Vagina (tissue), 2 donors: Measurements from ENCODE around the gene IQSEC2. TPM values are rescaled to one million over a fixed set of nuclear protein-coding genes. Genes with fewer than 3 reads are reported as not detected.

Experiments
- DNase-seq, 2 donors: peaks; one replicate each; pipeline ENCODE4 v3.0.0-alpha.2; 2017; ENCODE audit errors: extremely low spot score in 2 of 2
- H3K27ac ChIP-seq: fragments of 200-600 bp; sonication (generic); one replicate; pipeline ENCODE4 v1.5.1; 2019
- H3K27me3 ChIP-seq: fragments of 200-600 bp; sonication (generic); one replicate; pipeline ENCODE4 v1.5.1; 2019
- H3K36me3 ChIP-seq, 2 donors: fragments of 200-600 bp; sonication (generic); one replicate each; pipeline ENCODE4 v1.5.1; 2017 to 2019
- H3K4me1 ChIP-seq: fragments of 200-600 bp; sonication (generic); one replicate; pipeline ENCODE4 v1.5.1; 2019
- H3K4me3 ChIP-seq, 2 donors: fragments of 200-600 bp; sonication (generic); 1 replicate in 1 of 2; 2 replicates in 1 of 2; pipeline ENCODE4 v1.5.1; 2016 to 2019
- H3K9me3 ChIP-seq: fragments of 200-600 bp; sonication (generic); one replicate; pipeline ENCODE4 v1.5.1; 2019
- CTCF ChIP-seq, 3 experiments: fragments of 450-650 bp in 2 of 3; fragments of 200-600 bp in 1 of 3; sonication (generic) in 1 of 3; IDR thresholded peaks; one replicate each; pipeline ENCODE4 v1.5.1; 2017 to 2019; ENCODE audit warnings: antibody characterized with exemption in 3 of 3, mild to moderate bottlenecking in 2 of 3, moderate library complexity in 2 of 3
- POLR2A ChIP-seq, 2 donors: fragments of 450-650 bp; IDR thresholded peaks; one replicate each; pipeline ENCODE4 v1.6.1; 2017; ENCODE audit warnings: antibody characterized with exemption in 2 of 2, mild to moderate bottlenecking in 2 of 2, moderate library complexity in 2 of 2
- POLR2AphosphoS5 ChIP-seq, 2 donors: sonication (generic); formaldehyde crosslinking; IDR thresholded peaks; one replicate each; pipeline ENCODE4 v1.9.0; 2017; ENCODE audit warnings: antibody characterized with exemption in 2 of 2, mild to moderate bottlenecking in 2 of 2, low read depth in 1 of 2; ENCODE audit not compliant: insufficient read depth in 1 of 2
- intact Hi-C: fragments of 100-400 bp; cut with DNase I; formaldehyde crosslinking; loops from one replicate; pipeline ENCODE4 v1.15.1; 2023
- total RNA-seq: library from RNA; depleted of rRNA; stranded (reverse); fragments of >200 nt; gene quantifications from one replicate; pipeline ENCODE4 v1.2.3, GENCODE V29; 2016

The IQSEC2 gene
- total RNA-seq, 1 donor from 2014 or later = 22.8 TPM

- H3K36me3 ChIP-seq = no peaks in the 10 kb centered on the region
Measured at GRCh38 chrX:53235566-53235965, 45.8 kb downstream of the IQSEC2 start.

GRCh38 chrX:53234484-53234883 lies 46.9 kb downstream of the IQSEC2 start:
- no peak for DNase-seq
- no peaks in the 10 kb centered on the region for H3K9me3 ChIP-seq
- intact Hi-C loops = no loop called here
- H3K27ac ChIP-seq = no peak overlapping the region
- no peaks in the 10 kb centered on the region for H3K36me3 ChIP-seq
- TF ChIP-seq CTCF (IDR thresholded peaks at IDR 0.05) (no peak), POLR2AphosphoS5 (IDR thresholded peaks at IDR 0.05; ENCODE audit: insufficient read depth in 1 of 2, low read depth in 1 of 2) (no peak), POLR2A (IDR thresholded peaks at IDR 0.05) (no peak)
- no peaks in the 10 kb centered on the region for H3K27me3 ChIP-seq
- no peaks in the 10 kb centered on the region for H3K4me1 ChIP-seq
- H3K4me3 ChIP-seq = no peak overlapping the region

More at GRCh38 chrX:53235566-53235965, 45.8 kb downstream of the IQSEC2 start:
- DNase-seq = no peak
- Histone ChIP-seq H3K4me3 (no peak overlapping the region), H3K4me1 (no peaks in the 10 kb centered on the region), H3K27me3 (no peaks in the 10 kb centered on the region), H3K27ac (no peak overlapping the region), H3K9me3 (no peaks in the 10 kb centered on the region)
- intact Hi-C loops = no loop called here
- no peak for TF ChIP-seq POLR2A (IDR thresholded peaks at IDR 0.05)
- TF ChIP-seq CTCF (IDR thresholded peaks at IDR 0.05) = no peak
- no peak for TF ChIP-seq POLR2AphosphoS5 (IDR thresholded peaks at IDR 0.05; ENCODE audit: insufficient read depth in 1 of 2, low read depth in 1 of 2)

- H3K9me3 ChIP-seq = no peaks in the 10 kb centered on the region
- no peaks in the 10 kb centered on the region for H3K36me3 ChIP-seq
- no peak overlapping the region for H3K27ac ChIP-seq
- H3K4me3 ChIP-seq = no peak overlapping the region
- intact Hi-C loops = no loop called here
- TF ChIP-seq CTCF (IDR thresholded peaks at IDR 0.05) (no peak), POLR2AphosphoS5 (IDR thresholded peaks at IDR 0.05; ENCODE audit: insufficient read depth in 1 of 2, low read depth in 1 of 2) (no peak), POLR2A (IDR thresholded peaks at IDR 0.05) (no peak)
- H3K27me3 ChIP-seq = no peaks in the 10 kb centered on the region
- no peak for DNase-seq
- no peaks in the 10 kb centered on the region for H3K4me1 ChIP-seq
Measured at GRCh38 chrX:53233536-53233935, 47.8 kb downstream of the IQSEC2 start.

- peaks cover 7% of the 10 kb centered on the region for H3K4me1 ChIP-seq
- no peak overlapping the region for H3K4me3 ChIP-seq
- TF ChIP-seq POLR2A (IDR thresholded peaks at IDR 0.05) = no peak
- no peak for TF ChIP-seq CTCF (IDR thresholded peaks at IDR 0.05)
- no peak for TF ChIP-seq POLR2AphosphoS5 (IDR thresholded peaks at IDR 0.05; ENCODE audit: insufficient read depth in 1 of 2, low read depth in 1 of 2)
- no peaks in the 10 kb centered on the region for H3K9me3 ChIP-seq
- H3K27ac ChIP-seq = no peak overlapping the region
- H3K36me3 ChIP-seq = no peaks in the 10 kb centered on the region
- H3K27me3 ChIP-seq = no peaks in the 10 kb centered on the region
- no peak for DNase-seq
- intact Hi-C loops = no loop called here
Measured at GRCh38 chrX:53230116-53230515, 51.3 kb downstream of the IQSEC2 start.

GRCh38 chrX:53227224-53227765 lies 54.1 kb downstream of the IQSEC2 start:
- DNase-seq = no peak
- Histone ChIP-seq H3K4me3 (no peak overlapping the region), H3K9me3 (no peaks in the 10 kb centered on the region), H3K4me1 (peaks cover 26% of the 10 kb centered on the region), H3K36me3 (no peaks in the 10 kb centered on the region), H3K27me3 (no peaks in the 10 kb centered on the region), H3K27ac (no peak overlapping the region)
- intact Hi-C loops = no loop called here
- TF ChIP-seq POLR2AphosphoS5 (IDR thresholded peaks at IDR 0.05; ENCODE audit: insufficient read depth in 1 of 2, low read depth in 1 of 2) = no peak
- TF ChIP-seq POLR2A (IDR thresholded peaks at IDR 0.05) = no peak
- no peak for TF ChIP-seq CTCF (IDR thresholded peaks at IDR 0.05)
